NCI-H226 (cell line): ENCODE results near the gene ZMYND8.
"Not testable (repeated sequence)": the region's sequence is repeated elsewhere in the genome, so short reads cannot be mapped to it uniquely, and the experiment has no call there.

Experiments used
- DNase-seq: peaks from one replicate; pipeline ENCODE4 v3.0.0-alpha.2; 2015

The ZMYND8 gene

DNA sequence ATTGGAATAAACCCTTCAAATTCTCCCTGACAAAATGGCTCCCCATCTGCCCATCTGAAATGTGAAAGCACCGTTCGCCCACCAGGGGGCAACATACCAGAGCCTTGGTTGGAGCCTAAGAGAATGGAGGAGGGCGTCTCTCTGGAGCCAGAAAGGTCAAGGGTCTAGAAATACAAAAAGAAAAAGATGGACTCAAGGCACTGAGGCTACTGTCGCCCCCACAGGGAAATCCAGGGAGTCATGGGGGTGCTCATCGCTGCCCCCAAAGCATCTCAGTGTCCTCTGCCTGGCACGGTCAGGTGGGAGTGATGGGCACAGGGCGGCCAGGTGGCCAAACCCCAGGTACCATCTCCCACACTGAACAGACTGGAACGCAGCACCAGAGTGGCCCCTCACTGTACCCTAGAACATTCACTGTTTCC, 136.3 kb downstream of the ZMYND8 start:
- DNase-seq = no peak

DNA sequence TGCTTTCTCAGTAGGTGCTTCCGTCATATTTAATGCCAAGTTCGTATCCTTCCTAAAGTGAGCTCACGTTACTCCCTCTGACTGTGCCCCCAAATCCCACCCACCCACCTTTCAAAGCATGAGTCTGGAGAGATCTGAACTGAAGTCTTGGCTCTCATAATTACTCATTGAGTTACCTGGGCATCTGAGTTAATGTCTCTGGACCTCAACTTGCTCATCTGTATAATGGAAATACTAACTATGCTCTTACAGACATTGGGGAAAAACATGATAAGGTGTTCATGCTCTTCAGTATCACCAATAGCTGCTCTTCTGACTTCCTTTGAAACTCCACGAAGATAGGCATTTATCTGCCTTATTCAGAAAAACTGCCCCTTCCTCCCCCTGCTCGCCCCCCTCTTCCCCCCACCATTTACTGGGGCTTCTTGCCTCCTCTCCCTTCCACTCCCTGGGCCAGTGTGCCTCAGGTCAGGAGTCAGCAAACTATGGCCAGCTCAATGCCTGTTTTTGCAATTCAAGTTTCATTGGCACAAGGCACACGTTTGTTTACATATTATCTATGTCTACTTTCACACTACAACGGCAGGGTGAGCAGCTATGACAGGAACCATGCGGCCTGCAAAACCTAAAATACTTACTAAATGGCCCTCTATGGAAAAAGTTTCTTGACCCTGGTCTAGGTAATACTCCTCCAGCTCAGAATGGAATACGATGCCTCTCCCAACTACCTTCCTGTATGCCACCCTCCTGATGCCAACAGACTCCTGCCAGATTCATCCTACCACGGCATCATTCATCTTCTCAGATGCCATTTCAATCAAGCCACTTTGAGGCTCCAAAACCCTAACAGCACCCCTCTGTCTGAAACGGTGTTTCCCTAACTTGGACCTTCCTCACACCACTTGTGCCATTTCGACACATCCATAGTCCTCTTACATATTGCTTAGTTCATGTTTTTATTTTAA, 138.7 kb downstream of the ZMYND8 start:
- DNase-seq = no peak

DNA sequence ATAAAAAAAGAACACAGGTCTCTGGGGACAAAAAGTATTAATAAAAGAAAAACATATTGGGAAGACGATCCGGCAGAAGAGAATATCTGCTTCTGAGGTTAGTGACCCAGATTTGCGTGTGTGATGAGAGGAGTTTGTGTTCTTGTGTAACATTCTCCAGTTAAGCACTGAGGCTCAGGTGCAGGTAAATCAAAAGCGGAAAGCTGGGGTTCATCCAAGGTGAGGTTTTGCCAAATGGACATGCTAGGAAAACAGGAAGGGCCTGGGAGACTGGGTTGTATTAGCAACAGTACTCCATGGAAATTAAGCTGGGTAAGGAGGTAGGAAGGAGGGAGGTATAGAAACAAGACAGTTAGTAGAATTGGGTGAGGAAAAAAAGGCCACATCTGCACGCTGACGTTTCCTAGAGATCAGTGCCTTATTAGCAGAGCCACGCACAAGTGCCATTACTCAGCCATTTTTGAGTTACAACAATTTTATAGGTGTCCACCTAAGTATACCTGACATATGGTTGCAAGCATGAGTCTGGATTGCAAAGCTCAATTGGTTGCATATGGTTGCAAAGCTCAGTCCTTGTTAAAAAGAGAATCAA, 139.6 kb downstream of the ZMYND8 start:
- no peak for DNase-seq

DNA sequence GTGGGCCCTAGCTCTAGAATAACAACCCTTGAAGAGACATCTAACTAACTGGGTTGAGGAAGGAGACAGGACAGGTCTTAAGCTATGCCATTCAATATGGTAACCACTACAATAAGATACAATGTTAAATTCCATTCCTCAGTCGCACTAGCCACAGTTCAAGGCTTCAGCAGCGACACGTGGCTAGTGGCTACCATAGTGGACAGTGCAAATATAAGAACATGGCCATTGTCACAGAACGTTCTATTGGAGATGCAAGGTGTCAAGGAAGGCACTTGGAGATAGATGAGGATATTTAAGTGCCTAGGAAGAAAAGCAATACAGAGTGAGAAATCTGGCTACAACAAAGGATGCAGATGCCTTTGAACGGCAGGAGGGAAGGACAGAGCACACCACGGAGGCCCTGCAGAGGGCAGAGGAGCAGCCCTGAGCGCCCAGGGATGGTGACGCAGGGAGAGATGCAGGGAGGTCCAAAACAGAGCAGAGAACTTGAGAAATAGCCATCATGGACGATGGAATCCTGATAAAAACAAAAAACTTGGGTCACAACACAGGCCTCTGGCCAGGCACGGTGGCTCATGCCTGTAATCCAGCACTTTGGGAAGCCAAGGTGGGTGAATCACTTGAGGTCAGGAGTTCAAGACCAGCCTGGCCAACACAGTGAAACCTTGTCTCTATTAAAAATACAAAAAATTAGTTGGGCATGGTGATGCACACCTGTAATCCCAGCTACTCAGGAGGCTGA, 140.7 kb downstream of the ZMYND8 start:
- no peak for DNase-seq

DNA sequence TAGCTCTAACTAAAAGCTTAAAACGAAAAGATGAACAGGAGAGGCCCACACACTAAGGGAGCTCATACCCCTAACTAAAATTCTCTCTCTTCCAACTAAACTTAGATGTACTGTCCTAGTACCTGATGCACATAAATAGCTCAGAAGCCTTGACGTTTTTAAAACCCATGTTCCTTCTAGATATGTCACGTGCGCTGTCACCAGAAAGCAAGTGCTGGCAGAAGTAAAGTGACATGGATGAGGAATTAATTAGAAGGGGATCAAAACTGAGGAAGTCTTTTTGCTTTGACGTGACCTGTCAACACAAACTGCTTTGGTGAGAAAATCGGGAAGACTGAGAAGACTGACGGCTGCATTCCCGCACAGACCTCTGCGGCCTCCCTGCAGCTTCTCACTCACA, 142.5 kb downstream of the ZMYND8 start:
- DNase-seq = no peak

DNA sequence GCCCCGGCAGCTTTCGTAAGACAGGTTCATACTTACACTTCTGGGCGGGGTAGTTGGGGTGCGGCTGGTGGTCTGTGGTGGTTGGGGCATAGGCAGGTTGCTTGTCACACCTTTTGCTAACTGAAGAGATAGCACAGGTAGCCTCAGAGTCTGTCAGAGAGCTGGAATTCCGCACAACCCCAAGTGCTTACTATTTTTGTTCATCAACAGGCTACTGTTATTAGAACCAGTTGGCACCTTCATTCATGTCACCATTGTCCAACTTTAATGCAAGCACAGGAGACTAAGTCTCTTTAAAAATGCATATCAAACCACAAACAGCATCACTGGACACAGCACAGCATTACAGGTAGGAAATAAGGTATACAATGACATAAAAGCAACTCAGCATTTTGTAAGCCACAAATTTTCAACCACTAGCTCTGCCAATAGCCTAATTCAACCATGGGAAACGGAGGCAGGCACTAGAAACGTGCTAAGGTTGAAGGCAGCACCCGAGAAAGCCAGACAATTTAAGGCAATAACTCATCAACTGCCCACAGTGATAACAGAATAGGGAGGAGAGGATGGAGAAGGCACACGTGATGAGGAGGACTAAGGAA, 143.8 kb downstream of the ZMYND8 start:
- DNase-seq = no peak

DNA sequence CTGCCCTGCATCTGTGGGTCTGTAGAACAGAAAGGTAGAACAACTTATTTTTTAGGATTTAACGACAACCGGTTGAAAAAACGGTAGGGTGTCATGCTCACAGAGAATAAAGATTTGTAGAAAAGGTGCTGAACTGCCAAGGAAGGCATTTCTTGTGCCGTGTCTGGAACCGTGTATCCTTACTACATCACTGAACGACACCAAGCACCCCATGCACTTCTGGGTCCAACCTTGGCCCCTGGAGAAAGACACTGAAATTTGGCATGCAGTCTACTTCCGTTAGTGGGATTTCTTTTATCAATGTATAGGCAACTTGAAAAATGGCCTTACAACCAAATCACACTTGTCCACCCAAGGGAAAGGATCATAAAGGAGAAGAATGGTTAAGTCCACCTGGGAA, 145.5 kb downstream of the ZMYND8 start:
- DNase-seq = no peak

DNA sequence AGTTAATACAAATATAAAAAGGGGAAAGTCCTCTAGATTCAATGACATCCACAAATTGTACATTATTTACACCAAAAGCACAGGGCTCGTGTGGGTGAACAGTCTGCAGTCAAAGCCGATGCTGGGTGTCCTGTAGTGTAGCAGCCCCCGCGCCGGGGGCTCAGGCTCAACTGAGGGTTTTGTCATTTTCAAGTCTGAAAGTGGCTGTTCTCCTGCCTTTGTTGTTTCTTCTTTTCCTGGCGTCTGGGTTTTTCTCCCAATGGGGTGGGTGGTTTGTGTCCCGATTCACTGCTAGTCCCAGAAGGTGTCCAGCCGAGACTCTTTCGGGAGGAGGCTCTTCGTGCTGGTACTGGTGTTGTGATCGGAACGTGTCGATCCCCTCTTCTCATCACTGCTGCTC, 146.0 kb downstream of the ZMYND8 start:
- DNase-seq = no peak

DNA sequence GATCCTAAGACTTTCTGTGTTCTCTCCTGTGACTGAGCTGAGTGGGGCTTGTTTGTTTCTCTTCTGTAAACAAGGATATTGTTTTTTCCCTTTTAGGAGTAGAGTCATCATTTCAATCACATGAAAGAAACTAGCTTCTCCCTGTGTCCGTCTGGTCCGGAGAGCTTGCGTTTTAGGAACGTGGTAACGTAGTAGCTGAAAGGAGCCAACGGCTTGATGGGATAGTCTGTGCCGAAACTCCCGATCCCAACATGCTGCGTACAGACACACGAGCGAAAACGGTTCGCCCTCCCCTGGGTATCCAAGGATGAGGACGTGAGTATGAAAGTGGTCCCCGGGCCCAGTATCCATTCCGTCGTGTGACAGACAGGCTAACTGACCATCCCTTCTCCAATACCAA, 146.5 kb downstream of the ZMYND8 start:
- DNase-seq = no peak

DNA sequence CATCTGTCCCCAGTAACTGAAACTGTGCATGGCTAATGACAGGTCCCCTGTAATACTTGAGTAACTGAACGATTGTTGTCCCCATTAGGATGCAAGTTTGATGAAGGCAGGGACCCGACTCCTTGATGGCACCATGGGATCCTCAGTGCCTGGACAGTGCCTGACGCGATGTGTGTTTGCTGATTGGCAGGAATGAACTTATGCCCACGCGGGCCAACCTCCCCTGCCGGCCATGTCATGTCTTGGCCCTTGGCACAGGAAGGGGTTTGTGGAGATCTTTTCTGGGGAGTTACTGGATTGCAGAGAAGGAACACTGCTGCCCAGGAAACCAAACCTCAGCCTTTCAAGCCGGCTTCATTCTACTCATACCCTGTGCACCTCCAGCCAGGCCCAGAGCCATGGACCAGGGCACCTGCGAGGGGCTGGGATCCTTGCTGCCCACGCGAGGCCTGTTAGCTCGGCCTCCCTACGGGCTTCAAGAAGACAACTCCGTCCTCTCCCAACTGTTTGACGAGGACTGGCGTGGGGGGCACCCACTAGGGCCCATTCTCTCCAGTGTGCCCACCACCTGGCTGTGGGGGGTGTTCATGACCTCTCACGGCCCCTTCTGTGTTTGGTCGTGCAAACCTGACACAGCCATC, 147.8 kb downstream of the ZMYND8 start:
- DNase-seq = no peak

DNA sequence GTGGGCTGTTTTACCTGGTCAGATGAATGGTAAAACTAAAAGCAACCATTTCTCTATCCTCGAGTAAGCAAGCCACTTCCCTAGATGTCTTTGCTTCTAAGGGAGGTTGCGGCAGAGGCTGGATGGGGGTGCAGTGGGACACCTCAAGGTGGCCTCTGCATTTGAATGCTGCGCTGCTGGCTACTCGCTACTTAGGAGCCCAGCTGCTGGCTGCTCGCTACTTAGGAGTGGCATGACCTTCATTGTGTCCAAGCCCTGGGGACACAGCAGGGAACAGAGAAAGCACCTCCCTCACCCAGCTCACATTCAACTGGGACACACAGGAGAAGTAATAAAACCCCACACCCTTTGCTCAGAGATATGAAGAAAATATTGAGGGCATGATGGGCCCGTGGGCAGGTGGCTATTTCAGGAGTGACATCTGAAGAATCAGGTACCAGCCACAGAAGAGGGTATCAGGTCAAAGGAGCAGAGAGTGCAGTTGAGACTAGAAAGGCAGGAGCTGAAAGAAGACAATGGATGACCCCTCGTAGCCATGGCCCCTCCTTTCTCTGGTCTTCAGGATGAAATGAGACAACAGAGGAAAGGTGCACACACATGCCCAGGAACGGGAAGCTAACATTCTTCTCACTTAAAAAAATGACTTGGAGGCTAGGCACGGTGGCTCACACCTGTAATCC, 149.4 kb downstream of the ZMYND8 start:
- DNase-seq = no peak

DNA sequence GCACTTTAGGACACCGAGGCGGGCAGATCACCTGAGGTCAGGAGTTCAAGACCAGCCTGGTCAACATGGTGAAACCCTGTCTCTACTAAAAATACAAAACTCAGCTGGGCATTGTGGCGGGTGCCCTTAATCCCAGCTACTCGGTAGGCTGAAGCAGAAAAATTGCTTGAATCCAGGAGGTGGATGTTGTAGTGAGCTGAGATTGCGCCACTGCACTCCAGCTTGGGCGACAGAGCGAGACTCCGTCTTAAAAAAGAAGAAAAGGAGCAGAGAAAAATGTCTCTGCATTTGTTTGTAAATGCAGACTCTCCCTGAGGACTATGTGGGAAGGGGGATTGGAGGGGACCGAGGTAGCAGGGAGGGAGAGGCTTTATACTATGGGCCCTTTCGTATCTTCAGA, 149.9 kb downstream of the ZMYND8 start:
- DNase-seq = not testable (repeated sequence)

DNA sequence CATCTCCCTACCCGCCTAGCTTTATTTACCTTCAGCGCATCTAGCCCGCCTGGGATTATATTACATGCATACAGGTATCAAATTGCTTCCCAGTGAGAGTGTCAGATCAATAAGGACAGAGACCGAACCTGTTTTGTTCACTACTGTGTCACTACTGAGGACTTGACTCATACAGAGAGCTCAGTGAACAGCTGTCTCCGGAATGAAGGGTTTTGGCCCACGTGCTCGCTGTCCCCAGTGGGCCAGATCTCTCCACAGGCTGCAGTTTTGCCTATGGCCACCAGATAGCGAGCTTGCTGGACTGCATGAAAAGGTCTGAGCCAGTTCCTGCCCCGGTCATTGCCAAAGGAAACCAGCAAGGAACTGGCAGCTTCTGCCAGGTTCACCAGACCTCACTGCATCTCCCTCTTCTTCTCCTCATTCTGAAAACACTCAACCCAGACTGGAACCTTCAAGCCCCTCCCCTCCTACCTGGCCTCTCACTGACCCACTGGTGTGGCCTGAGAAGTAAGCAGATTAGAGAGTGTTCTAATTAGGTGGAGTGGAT, 150.8 kb downstream of the ZMYND8 start:
- peak; percentile 61 for DNase-seq

DNA sequence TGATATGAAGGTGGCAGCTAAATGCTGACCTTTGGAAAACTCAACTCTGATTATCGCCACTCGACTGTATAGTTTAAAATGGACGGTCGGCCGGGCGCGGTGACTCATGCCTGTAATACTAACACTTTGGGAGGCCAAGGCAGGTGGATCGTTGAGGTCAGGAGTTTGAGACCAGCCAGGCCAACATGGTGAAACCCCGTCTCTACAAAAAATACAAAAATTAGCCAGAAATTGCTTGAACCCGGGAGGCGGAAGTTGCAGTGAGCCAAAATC, 151.7 kb downstream of the ZMYND8 start:
- not testable (repeated sequence) for DNase-seq

DNA sequence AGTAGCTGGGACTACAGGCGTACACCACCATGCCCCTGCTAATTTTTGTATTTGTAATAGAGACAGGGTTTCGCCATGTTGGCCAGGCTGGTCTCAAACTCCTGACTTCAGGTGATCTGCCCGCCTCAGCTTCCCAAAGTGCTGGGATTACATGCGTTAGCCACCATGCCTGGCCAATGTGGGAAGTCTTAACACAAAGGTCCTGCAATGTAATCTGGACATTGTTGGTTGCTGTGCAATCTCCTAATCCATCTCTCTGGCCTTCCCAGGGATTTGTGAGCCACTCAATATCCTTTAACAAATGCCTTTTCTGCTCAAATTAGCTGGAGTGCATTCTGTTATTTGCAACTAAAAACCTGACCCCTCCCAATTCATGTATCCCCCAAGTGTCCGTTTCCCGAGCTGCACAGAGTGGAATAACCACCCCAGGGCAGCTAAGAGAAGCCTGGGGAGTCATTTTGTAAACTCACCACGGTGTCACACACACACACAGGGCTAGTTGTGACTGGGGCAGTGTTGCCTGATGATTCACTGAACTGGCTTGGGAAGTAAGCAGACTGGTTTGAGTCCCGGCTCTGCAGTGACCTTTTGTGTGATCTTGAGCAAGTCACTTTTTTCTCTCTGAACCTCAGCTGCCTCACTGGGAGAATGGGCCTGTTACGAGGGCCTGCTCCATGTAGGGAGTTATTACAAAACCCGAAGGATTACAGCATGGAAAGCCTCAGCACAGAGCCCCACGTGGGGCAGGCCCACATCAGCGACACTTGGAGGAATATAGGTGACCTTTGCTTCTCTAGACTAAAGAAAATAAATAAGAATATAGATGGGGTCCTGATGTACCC, 152.3 kb downstream of the ZMYND8 start:
- no peak for DNase-seq

DNA sequence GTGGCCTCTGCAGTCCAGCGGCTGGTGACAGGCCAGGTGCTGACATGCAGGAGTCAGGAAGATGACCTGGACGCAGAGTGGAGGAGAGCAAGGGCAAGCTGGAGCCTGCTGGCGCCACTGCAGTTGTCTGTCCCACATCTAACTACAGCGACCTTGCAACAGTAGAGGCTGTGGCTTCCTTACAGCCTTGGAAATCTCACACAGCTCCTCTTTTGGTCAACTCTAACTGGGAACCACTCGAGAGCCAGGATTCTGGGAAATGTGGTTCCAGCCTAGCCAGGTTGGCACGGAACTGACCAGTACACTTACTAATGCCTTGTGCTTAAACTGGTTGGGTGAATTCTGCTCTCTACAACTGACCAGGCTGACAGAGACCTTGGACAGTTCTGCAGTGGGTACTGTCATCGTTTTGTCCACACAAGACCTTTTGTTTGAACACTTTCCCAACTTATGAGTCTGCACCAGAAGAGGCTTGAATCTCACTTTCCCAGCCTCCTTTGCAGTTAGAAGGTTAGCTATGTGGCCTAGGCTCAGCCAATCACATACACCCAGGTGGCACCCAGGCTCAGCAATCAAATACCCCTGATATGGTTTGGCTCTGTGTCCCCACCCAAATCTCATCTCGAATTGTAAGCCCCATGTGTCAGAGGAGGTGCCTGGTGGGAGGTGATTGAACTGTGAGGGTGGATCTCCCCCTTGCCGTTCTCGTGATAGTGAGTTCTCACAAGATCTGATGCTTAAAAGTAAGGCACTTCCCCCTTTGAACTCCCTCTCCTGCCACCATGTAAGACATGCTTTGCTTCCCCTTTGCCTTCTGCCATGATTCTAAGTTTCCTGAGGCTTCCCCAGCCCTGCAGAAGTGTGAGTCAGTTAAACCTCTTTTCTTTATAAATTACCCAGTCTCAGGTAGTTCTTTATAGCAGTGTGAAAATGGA, 153.5 kb downstream of the ZMYND8 start:
- DNase-seq = no peak

DNA sequence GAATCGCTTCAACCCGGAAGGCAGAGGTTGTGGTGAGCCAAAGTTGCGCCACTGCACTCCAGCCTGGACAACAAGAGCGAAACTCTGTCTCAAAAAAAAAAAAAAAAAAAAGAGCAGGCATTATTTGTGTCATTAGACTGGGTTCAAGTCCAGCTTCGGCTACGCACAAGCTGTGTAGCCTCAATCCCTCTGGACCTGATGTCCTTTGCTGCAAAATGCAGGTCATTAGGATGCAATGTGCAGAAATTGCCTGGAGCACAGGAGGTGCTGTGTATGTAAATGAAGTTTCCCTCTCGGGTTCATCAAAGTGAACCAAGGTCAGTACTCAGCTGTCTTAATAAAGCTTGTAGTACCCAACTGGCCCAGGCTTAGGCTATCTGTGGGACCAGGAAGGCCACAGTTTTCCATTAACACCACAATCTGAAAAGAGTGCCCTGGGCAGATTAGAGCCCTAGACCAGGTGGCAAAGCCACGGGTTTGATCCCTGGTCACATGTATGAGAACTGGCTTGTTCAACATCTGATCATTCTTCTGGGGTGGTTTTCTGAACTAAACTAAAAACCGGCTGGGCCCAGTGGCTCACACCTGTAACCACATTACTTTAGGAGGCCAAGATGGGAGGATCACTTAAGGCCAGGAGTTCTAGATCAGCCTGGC, 155.3 kb downstream of the ZMYND8 start:
- DNase-seq = no peak

DNA sequence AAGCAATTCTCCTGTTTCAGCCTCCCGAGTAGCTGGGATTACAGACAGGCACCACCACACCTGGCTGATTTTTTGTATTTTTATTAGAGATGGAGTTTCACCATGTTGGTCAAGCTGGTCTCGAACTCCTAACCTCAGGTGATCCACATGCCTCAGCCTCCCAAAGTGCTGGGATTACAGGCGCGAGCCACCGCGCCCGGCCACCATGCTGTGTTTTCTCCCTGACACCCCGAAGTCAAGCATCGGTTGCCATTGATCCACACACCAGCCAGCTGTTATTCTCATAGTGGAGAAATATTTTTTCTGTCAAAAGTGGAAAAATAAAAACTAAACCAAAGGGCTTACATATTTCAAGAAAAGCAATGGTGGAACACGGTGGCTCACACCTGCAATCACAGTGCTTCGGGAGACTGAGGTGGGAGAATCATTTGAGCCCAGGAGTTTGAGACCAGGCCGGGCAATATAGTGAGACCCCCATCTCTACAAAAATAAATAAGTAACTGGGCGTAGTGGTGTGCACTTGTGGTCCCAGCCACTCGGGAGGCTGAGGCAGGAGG, 157.4 kb downstream of the ZMYND8 start:
- no peak for DNase-seq

DNA sequence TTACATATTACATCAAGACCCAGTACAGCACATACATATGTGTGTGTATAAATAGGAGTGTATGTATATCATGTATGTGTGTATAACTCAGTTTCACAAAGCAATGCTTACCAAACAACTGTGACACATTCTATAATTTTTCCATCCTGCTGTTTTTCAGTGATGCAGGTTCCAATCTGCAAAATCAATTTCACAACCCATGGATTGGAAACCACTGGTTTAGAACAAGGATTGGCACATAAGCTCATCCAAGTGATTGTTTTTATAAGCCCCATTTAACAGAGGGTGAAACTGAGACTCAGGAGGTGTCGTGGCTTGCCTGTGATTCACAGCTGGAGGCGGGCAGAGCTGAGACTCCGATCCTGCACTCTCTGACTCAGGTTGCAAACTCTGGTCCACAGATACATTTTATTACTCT, 158.2 kb downstream of the ZMYND8 start:
- DNase-seq = no peak
